Stimulated activated CD8-positive, alpha-beta memory T cell treated with anti-CD3 and anti-CD28 coated beads, Interleukin-7, amount 100 ng/mL, for 4 hours (primary cell): ENCODE results near the gene MACROD1.

Source experiments
- DNase-seq, 2 donors: peaks; one replicate each; pipeline ENCODE4 v3.0.0-alpha.2; 2020; ENCODE audit warnings: low read depth in 2 of 2

The MACROD1 gene

DNA sequence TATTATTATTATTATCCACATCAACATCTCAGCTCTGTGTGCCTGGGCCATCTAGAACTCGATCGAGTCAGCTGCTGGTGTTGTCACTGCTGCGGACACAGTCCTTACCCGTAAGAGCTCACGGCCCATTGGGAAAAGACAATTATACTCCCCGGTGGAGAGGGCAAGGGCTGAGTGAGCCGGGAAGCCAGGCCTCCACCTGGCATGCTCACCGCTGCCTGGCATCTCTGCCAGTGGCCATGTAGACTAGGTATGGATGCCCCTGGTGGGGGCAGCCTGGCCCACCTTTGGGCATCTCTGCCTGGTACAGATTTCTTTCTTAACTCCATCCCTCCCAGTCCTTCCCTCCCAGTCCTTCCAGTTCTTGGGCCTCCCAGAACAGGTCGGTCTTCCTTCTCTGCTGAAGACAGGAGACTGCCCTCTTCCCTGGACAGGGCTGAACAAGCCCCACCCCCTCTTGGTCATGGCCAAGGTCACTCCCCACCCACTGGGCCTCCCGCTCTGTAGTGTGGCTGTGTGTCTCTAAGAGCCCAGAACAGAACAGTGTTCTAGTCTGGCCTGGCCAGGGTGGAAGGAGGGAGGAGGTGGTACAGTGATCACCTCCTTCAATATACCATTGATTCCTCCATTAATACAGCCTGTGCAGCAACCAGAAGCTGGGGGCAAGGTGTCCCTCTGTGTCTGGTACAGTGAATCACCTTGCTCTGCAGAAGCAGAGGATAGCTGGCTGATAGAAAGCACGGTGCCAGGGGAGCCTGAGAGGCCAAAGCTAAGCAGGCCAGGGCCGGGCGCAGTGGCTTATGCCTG, 72.5 kb downstream of the MACROD1 start:
- no peak for DNase-seq

DNA sequence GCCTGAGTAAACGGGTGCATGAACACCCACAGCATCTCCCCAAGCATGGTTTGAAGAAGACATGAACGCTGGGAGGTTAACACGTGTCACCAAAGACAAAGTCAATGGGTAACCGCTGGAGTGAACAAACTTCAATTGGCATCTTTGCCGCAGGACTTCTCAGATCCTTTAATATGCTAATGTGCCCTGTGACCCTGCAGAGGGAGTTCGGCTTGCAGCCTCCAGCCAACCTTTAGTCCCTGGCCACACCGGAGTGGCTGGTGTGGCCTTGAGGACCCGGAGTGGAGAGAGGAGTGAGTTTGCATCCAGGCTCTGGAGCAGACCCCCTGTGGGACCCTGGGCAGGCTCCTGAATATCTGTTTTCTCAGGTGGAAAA, 73.2 kb downstream of the MACROD1 start:
- no peak for DNase-seq

DNA sequence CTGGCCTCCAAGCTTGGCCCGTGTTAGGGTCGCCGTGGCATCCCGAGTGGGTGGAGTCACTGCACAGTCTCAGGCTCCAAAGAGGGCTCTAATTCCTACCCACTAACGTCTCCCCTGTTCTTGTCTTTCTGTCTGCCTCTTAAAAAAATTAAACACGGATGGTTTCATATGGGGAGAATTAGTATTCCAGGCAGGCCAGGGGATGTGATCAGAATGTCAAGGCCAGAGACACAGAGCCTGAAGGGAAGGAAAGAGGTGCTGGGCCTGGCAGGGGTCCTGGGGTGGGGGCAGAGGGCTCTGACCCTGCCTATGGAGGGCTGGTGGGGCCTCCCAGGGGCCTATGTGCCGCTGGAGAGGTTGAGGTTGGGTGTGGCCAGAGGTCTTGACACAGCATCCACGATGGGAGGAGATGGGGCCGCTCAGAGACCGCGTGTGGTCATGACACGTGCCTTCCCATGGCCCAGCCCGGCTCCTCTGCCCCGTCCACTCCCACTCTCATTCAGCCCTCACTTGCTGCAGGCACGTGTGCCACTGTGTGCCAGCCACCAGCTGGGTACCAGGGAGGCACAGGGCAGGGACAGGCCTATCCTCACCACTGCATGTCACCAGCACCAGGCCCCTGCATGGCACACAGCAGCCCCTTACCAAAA, 73.7 kb downstream of the MACROD1 start:
- DNase-seq: no peak

DNA sequence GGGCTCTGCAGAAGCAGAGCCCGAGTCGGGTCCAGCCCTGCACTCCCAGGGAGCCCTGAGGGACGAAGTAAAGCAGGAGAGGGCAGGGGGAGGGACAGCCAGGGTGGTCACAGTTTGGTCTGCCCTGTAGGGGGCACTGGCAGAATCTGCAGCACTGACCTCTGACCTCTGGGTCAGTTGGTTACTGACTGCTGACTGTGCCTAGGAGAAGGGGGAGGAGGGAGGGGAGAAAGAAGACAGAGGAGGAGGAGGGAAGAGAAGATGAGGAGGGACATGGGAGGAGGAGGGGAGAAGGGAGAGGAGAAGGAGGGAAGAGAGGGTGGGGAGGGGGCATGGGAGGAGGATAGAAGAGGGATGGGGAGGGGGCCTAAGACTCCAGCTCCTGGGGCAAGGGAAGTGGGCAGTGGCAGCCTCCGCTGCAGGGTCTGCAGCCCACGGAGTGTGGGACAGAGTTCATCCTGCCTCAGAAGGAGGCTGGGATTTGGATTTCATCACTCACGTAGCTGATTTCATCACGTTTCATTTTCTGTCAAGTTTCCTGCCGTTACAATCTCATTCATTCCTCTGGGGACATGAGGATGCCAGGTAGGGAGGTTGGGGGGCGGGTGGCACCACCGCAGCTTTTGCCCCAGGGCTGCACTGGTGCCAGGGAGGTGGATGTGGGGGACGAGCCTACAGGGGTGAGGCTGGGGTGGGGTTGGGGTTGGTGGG, 75.0 kb downstream of the MACROD1 start:
- DNase-seq: no peak

DNA sequence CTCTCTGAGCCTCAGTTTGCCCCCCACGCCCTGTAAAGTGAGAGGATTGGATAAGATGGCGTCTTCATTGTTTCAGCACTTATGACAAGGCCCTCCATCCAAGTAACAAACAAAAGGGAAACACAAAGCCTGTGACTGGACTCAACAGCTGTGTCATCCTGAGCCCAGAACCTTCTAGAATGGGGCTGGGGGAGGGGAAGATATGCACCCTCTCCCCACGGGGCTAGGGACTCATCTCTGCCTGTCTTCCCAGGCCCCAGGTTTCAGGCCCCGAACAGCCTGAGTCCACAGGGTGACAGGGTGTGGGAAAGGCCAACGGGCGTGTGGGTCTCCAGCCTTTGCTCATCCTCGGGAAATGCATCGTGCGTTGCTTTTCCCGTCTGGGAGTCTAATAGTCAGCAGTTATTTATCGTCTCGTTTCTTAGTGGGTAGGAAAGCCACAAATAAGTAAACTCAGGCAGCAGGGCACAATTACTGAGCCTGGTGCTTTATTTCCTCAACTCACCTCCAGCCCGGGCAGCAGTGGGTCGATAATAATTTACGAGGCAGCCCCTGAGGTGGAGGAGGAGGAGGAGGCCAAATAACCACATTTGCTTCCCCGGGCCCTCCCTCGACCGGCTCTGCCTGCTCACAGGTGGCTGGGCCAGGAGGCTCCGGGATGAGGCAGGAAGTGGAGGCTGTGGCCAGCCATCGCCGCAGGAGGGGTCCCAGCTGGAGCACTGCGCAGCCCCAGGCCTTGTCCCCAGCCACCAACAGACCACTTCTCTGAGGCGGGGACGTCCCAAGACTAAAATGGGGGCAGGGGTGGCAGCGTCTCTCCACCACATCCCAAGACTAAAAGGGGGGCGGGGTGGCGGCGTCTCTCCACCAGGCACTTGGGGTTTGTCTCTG, 75.8 kb downstream of the MACROD1 start:
- DNase-seq: no peak

DNA sequence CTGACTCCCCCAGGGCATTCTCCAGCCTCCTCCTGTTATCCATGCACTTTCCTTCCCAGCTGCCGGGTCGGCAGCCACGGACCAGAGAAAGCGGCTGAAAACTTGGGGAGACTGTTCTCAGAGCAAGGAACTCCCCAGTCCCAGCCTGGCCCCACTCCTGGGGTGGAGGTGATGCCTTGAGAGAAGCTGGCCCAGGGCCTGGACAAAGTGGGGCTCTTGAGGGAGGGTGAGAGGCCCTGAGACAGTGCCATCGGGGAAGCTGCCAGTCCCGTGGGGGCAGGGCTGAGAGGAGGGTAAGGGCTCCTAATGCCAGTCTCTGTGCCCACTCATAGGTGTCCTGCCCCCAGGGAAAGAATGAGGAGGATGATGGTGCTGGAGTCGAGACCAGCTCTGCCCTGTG, 76.4 kb downstream of the MACROD1 start:
- DNase-seq: no peak

DNA sequence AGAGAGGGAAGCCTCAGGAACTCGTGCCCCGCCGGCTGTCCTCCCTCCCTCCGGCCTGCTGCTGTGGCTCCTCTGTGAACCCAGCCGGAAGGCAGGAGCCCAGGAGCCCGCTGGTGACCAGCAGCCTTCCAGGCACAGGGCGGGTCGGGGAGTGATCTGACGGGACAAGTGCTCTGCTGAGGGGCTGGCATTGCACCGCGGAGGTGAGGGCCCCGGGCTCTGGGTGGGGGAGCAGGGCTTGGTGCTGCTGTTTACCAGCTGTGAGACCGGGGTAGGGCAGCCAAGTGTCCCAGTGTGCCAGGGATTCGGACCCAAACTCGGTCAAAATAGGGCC, 76.9 kb downstream of the MACROD1 start:
- no peak for DNase-seq

DNA sequence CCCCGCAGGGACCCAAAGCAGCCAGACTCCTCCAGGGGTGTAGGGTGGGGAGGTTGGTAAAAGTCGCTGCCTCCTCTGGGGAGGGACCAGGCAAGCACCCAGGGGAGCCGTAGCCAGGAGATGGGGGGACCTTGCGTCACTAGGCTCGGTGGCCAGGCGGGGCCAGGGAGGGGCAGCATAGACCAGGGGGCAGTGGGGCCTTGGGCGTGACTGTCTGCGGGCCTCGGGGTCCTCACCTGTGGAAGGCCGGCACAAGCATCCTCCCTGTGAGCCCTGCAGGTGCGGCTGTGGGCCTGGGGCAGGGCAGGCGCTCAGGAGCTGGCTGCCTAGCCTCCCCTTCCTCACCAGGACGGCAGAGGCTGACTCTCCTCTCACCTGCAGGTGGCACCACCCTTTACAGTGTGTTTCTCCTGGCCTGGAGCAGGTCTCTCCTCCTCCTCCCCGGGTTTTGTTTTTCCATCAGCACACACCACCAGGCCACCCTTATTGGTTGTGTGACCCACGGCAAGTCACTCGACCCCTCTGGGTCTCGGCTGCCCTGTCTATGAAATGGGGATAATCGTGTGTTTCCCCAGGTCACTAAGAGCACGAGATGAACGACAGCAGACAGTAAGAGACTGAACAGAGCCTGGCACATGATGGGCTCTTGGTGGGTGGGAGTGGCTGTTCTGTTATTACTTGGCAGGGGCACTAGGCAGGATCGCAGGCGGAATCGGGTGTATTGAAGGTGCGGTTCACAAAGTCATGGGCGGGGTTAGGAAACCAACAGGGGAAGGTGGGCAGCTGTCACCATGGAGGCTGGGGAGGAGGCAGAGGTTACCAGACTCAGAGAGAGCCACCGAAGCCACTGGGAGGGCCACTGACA, 77.5 kb downstream of the MACROD1 start:
- no peak for DNase-seq

DNA sequence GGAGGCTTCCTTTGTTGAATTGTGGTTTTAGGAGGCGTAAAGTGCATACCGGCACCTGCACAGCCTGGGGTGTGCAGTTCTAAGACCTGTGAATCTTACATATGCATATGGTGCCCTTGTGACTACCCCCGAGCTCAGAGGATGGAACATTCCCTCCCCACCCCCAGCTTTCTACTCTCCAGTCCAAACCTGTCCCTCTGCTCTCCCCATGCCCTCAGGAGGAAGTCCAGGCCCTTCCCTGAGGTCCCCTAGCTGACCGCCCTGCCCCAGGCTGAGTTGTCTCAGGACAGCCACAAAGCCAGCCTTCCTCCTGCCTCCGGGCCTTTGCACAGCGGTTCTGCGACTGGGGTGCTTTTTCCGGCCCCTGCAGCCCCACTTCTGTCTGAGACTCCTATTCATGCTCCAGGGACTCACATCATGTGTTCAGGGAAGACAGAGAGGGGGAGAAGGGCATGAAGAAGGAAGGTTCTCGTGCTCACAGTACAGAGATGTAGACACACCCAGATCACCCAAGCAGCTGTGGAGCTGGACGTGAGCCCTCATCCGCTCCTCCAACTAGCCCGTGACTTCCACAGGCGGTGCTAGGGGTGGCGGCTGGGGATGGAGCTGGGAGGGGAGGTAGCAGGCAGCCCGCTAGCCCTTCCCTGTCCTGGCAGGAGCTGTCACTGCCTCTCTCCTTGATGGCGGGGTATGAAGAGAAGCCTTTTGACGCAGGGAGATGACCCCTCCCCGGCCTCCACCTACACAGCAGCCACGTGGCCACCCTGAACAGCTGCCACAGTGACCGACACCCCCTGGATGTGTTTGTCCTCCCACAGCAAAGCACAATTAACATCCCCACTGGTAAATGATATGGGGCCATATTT, 79.4 kb downstream of the MACROD1 start:
- DNase-seq: no peak

DNA sequence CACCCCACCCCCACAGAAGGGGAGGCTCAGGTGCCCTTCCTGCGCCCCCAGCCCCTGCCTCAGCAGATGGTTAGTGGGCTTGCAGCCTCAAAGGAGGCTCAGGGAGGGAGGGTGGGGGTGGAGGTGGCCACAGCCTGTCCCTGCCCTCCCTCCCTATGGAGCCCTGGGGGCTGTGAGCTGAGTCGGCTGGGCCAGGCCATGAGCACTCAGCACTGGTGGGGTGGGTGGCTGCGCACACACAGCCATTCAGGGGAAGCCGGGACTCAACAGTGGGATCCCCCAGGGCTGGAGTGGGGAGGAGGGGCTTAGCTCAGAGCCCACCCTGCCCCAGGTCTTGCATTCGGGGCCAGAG, 80.0 kb downstream of the MACROD1 start:
- DNase-seq: no peak

DNA sequence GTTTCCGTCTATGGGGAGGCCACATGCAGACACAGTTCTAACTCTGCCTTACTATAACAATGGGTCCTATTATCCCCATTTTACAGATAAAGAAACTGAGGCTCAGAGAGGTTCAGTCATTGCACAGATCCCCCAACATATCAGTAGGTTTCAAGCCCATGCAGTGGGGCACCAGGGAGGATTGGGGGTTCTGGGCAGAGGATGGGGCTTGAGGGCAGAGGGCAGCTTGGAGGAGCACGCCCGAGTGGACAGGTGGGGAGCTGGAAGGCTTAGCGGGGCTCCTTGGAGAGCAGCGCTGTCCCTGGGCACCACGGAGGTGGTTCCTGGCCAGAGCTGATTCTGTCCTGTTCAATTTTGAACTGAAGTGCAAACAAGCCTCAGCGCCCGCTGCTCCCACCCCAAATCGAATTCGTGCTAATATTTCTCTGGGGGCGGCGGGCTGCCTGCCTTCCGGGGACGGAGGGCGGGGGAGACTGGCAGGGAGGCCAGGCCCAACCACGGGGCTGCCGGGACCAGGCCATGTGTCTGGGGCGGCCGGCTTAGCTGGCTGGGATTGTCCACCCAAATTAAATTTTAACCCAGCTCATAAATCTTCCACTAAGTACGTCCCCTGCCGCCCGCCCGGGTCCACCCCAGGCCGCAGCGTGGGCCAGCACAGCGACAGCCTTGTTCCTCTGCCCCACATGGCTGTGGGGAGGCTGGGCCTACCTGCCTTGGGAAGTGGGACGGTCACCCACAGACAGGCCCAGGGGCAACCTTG, 80.8 kb downstream of the MACROD1 start:
- DNase-seq: no peak

DNA sequence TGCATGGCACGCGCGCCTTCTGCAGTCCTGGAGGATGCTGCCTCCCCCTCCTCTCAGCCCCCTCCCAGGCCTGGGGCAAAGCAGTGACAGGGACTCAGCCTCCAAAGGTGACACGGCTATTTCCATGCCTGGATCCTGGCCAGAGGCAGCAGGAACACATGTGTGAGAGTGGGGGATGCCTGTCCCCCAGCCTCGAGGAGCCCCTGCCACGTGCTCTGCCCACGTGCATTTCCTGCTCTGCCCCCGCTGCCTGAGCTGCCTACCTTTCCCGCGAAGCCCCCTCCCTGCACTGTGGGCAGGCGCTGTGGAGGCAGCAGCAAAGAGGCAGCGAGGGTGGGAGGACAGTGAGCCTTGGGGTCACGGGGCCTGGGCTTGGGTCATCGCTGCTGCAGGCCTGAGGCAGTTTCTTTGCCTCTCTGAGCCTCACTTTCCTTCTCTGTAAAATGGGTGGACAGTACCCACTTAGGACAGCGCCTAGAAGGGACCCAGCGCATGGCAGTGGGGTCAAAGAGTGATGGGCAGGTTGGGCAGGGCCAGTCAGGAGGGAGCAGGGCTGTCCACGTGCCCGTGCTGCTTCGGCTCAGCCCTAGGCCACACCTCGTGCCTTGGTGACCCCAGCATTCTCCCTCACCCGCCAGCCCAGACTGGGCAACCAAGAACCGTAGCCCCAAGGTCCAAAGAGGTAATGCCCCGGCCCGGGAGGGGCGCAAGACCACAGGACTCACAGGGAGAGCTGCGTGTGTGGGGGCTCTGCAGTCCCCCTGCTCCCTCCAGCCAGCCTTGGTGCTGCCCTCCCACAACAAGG, 81.6 kb downstream of the MACROD1 start:
- DNase-seq: no peak

DNA sequence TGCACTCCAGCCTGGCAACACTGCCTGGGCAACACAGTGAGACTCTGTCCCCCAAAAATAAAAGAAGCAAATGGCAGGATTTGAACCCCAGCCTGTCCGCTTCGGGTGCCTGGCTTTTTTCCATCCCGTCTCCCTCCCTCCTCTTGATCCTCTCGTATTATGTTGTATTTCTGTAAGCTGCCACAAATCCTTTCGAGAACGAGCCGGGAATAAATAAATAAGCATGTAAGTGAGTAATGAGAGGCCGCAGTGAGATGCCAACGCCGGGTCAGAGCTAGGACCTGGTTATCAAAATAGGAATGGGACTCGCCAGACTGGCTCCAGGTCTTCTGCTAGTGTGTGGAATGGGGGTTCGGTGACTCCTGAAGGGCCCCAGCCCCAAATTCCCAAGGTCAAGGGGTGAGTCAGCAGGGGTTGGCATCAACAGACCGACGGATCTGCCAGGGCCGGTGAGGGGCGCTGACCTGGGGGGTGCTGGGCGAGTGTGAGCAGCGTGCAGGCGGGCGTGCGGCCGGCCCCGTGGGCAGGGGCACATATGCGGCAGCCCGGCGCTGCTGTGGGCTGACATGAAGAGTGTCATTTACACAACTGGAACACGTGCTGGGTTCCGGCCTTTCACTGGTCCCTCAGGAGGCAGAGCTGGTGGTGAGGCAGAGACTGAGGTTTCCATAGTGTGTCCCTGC, 82.4 kb downstream of the MACROD1 start:
- no peak for DNase-seq

DNA sequence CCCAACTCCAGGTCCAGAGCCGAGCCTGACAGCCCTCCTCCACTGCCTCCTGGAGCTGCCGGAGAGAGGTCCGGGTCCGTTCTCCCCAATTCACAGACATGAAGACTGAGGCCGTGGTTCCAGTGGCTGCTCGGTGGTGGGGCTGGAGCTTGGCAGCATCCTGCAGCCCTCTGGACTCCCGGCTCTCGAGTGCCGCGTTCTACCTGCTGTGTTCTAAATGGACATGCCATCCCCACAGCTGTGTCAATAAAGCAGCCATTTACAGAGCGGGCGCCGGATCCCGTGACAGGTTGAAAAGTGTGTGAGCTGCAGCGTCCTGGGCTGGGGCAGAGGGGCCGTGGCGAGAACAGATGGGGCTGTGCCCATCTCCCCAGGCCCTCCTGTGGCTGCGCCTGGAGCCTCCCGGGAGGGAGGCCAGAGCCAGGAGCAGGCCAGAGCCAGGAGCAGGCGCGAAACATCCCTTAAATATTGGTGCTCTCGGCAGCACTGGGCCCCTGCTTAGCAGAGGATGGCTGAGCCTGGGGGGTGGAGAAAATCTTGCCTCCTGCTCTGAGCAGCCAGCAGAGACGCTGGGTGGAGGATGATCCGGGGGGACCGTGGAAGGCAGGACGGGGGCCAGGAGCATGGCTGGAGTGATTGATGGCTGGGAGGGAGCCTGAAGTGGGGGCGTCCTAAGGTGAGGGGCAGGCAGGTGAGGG, 84.0 kb downstream of the MACROD1 start:
- no peak for DNase-seq

DNA sequence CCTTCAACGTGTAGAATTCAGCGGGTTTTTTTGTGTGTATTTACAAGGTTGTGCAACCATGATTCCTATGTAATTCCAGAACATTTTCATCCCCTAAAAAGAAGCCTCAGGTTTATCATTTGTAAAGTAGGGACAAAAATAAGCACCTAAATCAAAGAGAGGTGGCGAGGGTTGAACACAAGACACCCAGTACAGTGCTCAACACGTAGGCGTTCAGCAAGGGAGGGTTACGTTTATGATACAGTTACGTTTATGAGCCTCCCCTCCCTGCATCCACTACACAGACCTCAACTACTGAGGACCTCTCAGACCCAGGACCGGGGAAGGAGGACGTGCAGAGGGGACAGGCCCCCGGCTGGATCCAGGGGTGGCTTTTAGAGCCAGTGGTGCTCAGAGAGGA, 85.5 kb downstream of the MACROD1 start:
- DNase-seq: no peak

DNA sequence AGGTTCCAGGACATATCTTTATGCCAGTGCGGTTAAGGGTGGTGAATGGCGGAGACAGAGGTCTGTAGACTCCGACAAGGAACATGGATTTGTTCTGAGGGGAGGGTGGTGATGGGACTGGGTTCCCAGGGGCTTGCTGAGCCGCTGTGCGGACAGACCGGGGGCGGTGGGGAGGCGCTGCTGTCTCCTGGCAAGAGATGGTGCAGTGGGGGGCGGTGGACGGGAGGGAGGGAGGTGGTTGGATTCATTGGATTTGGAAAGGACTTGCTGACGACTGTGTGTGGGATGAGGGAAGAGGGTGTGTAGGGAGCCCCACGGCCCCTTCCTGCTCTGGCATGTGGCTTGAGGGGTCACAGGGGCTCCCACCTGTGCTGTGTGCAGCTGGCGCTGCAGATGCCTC, 87.0 kb downstream of the MACROD1 start:
- no peak for DNase-seq

DNA sequence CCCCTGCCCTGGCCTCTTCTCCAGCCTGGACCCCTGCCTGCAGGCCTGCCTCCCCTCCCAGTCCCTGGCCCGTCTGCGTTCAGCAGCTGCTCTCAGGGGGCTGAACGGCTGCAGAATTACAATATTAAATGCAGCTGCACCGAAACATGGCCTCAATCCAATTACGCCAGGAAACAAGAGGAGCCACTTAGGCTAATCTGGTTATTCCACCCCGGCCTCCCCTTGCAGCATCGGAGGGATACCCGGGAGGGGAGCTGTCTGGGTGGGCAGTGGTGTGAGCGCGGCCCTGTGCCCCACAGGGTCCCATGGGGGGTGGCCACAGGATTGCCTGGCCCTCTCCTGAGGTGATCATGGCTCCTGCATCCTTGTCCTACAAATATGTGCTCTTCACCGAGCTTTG, 87.6 kb downstream of the MACROD1 start:
- DNase-seq: no peak
